C1 segment of cervical spinal cord (tissue), 14 donors: ENCODE data around the gene PCK2.
A peak's percentile ranks its signal among the peaks of the same experiment; 100 is the strongest.

ENCODE experiments used
- DNase-seq, 14 donors: peaks; one replicate each; lab custom pipeline; 2025; lab: John Stamatoyannopoulos, UW

PCK2 gene

GRCh38 chr14:24074625-24075484, 19.3 kb upstream of the PCK2 start:
- DNase-seq = no peak

GRCh38 chr14:24075485-24076301, 18.4 kb upstream of the PCK2 start:
- no peak for DNase-seq

DNA sequence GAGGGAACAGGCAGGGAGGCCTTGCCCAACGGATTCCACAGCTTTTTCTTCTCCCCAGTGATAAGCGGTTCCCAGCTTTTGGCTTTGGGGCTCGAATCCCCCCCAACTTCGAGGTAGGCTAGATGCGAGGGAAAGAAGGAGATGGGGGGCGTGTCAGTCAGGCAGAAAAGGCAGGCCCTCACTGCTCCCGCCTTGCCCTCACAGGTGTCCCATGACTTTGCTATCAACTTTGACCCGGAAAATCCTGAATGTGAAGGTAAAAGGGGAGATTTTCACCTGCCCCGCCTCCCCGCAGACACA, 17.9 kb upstream of the PCK2 start:
- DNase-seq = no peak

DNA sequence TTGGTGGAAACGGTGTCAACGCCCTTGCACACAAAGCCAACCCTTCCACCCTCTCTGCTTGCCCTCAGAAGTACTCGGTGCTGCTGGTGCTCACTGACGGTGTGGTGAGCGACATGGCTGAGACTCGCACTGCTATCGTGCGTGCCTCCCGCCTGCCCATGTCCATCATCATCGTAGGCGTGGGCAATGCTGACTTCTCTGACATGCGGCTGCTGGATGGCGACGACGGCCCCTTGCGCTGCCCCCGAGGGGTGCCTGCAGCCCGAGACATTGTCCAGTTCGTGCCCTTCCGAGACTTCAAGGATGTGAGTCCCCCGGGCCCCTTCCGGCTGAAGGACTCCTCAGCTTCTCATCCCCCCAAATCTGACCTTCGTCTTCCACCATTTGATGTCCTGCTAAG, 17.0 kb upstream of the PCK2 start:
- no peak for DNase-seq

GRCh38 chr14:24078146-24078545, 16.0 kb upstream of the PCK2 start:
- DNase-seq = no peak

DNA sequence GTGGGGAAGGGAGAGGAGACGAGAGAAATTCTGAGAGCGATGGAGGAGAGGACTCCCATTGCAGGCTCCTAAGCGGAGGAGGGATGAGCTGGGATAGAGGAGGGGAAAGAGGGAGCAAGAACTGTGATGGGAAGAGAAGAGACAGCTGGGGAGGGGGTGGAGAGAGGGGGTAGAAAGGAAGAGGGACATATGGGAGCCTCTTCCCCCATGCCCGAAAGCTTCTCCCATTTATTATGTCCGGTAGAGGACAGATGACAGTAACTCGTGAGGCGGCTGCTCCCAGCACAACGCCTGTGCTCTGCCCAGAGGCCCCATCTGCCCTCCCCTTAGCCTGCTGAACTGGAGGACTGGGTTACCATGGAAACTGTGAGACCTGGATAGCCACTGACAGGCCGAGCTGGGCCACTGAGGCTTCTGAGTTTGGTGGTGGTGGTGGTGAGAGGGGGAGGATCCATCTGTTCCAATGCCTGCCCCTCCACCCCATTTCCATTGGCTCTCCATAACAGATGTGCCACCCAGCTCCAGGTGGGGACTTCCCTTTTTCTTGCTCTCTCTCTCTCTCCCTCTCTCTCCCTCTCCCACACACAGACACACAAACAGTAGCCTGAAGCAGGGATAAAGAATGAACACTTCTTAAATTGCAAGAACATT, 14.5 kb upstream of the PCK2 start:
- DNase-seq = peak in 5 of 14 donors; percentile 6 to 91 (median 16)

GRCh38 chr14:24080142-24080530, 14.0 kb upstream of the PCK2 start:
- peak in 1 of 14 donors; percentile 4 for DNase-seq

DNA sequence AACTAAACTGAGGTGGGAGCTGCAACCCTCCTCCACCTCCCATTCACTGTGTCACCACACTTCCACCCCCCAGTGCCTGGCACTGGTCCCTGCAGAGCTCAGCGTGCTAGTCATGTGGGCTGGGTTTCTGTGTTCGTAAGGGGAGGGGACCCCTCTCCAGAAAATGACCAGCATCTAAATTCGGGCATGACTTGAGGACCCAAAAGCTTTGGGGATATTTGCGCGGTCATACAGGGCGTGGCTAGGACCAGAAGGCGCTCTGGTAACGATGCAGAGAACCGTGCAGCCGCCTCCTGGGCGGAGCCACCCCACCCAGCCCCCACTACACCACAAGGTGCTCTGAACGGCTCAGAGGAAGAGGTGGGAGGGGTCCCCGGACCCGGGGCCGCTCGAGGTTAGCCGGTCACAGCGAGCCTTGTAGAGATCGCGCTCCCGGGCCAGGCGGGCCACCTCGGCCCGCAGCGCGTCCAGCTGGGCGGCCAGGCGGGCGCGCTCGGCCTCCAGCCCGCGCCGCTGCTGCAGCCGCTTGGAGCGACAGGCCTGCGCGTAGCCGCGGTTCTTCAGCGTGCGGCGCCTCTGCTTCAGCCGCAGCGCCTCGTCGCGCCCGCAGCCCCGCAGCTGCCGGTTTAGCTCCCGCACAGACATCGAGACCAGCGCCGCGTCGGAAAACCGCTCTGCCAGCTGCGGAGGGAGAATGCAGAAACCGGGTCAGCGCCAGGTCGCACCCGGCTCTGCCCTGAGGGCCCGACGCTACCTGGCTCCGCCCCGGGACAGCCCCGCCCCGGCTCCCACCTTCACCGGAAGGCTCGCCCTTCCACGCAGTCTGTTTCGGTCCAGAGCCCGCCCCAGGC, 13.0 kb upstream of the PCK2 start:
- peak in 11 of 14 donors; percentile 11 to 80 (median 54) for DNase-seq

DNA sequence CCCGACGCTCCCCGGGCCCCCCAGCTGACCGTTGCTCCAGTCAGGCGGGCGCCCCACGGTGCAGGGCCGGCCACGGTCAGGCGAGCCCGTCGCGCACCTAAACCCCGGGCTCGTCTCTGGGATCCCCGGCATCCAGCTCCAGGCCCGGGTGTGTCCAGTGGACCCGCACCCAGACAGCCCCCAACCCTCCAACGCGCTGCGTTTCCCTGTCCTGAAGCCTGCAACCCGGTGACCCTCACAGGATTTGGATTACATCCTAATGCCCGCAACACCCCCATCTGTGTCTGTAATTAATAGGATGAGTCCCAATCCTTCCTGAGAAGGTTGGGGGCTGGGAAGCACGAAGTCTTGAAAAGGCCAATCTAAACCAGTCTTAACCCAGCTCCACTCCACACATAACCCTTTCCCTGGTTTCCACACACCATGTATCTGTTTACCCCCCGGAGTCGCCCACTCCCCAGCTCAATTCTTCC, 12.3 kb upstream of the PCK2 start:
- DNase-seq = peak in 1 of 14 donors; percentile 35

GRCh38 chr14:24082411-24083080, 11.6 kb upstream of the PCK2 start:
- no peak for DNase-seq

- no peak for DNase-seq
Measured at GRCh38 chr14:24083462-24083861, 10.6 kb upstream of the PCK2 start.

DNA sequence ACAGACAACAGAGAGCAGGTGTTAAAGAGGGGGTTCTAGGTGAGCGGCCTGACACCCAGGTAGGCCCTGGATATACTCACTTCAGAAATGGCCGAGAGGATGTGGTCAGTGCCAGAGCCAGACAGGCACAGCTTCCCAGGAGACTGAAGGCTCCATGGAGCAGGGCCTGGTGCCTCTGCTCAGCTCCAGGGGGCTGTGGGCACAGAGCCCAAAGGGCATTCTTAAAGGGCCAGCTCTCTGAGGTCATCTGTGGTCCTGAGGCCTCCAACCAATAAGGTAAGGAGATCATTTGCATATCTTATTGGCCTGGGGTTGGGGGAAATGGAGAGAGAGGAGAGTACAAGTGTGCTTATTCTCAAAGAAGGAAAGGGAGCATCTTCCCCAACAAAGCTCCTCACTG, 9.7 kb upstream of the PCK2 start:
- no peak for DNase-seq

- DNase-seq = no peak
Measured at GRCh38 chr14:24085215-24085614, 8.9 kb upstream of the PCK2 start.

GRCh38 chr14:24086193-24086955, 7.7 kb upstream of the PCK2 start:
- DNase-seq = no peak

DNA sequence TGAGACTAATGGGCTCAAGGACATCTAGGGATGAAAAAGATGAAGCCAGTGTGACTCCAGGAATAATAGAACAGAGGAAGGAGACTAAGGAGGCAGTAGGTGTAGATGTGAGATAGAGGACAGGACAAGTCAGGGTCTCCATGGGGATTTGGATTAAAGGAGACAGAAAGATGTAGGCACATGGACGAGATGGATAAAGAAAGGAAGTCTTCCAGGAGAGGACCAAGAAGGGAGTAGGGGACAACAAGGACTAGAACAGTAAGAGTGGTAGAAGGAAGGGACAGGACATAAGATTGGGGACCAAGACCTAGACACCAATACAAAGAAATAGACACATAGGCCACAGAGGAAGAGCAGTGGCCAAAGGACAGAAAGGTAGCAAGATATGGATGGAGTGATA, 7.1 kb upstream of the PCK2 start:
- DNase-seq = no peak

- no peak for DNase-seq
Measured at GRCh38 chr14:24088095-24088494, 6.0 kb upstream of the PCK2 start.

- DNase-seq = no peak
Measured at GRCh38 chr14:24089890-24090289, 4.2 kb upstream of the PCK2 start.

DNA sequence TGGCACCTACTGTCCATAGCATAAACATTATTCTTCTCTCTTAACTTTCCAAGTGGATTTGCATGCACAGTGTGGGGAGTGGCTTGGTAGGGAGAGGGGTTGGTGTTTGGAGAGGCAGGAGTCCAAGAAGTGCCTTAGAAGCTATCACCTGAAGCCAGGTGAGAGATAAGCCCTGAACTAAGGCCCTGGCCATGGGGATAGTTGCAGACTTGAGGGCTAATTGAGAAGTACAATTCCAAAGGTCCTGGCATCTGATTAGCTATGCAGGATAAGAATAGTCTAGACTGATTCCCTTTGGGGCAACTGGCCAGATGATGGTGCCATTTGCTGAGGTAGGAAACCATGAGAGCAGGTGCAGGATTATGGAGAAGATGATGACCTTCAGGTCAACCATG, 2.0 kb upstream of the PCK2 start:
- no peak for DNase-seq

GRCh38 chr14:24092505-24093206, 1.5 kb upstream of the PCK2 start:
- no peak for DNase-seq
